ENCODE results near the gene ADAM19.
A peak's percentile ranks its signal among the peaks of the same experiment; 100 is the strongest.

ADAM19 gene

DNA sequence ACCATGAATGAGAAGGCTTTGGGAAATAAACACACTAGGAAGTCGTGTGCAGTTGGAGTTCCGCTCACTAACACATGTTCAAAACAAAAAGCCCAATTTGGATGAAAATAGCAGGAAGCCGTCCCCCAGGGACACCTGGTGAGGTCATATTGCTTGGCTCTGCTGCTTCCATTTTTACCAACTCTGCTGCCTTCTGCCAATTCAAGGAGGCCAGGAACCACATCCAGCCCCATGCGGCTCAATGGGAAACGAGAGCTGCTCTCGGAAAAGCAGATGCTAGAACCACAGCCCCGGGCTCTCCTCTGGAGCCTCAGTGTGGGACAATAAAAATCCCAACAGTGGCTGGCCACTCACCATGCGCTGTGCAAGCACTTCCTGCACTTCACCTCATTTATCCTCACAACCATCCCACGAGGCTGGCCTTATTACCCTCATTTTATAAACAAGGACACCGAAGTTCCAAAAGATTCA is 13.4 kb downstream of the ADAM19 start:
- DNase-seq, result no peak

DNA sequence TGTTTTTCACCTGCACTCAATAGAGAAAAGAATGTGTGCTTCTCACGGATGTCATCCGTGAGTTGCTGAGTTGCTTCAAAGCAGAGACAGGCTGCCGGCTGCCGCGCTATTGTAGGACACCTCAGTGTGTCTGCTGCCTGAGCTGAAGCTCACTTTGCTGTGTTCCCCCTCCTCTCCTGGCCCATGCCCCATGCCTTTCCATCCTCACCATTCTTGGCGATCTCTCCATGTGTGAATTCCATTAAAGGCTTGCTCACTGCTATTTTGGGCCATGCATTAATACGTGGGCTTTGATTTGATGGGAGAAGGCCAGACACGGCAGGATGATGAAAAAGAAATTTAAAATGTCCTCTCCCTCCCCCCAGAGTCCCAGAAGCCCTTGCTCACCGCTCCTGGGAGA is 14.5 kb downstream of the ADAM19 start:
- DNase-seq, result no peak

GRCh38 chr5:157559301-157559700 is 16.3 kb downstream of the ADAM19 start:
- DNase-seq, result no peak

DNA sequence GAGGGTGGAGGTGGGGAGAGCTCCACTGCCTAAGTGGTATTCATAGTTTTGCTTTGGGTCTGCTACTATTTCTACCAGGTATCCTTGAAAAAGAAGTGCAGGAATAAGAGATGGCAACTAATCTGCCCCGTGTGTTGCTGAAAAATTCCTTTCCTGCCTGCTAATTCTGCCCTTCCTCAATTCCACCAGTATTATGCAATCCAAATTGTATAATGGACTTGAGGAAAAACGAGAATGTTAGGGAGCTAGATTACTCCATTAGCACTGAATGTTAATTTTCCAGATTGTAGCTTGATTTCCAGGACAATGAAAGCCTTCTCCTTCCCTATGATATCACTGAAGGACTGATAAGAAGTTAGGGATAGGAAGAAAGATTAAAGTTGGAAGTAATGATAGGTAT is 16.9 kb downstream of the ADAM19 start:
- DNase-seq, result no peak

- DNase-seq, result no peak
Measured at GRCh38 chr5:157558041-157558595, 17.5 kb downstream of the ADAM19 start.

- no peak for DNase-seq
Measured at GRCh38 chr5:157556615-157557418, 18.8 kb downstream of the ADAM19 start.

- DNase-seq, result no peak
Measured at GRCh38 chr5:157555037-157555640, 20.4 kb downstream of the ADAM19 start.

DNA sequence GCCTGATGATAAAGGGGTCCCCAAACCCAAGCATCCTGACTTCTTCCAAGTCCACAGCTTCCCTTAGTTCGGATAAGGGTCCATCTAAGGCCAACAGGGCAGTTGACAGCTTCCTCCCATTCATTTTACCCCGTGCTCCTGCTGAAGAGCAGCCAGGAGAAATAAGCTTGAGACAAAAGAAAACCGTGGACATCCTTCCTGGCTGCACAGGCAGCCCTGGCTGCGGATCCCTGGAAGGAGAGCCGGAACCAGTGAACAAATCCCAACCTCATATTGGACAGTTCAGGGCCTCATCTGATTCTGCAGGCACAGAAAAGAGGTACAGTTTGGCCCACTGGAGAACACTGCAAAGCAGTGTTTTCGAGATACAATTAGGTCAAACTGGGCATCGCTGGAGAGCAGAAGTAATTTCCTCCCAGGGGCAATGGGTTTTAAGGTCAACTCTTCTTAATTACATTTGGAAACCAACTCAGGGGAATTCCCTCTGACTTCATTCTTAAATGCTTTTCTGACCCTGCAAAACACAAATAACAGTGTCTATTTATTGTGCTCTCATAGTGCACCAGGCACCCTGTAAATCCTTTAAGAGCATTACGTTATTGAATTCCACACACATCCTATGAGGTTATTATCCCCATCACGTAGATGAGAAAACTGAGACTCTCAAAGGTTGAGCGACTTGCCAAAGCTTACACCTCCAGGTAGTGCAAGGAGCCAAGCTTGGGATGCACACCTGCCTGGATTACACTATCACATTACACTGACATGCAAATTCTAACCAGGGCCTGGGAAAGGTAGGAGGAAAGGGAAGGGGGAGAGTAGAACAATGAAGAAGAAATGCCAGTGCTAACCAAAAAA is 21.2 kb downstream of the ADAM19 start:
- no peak for DNase-seq

- DNase-seq, result no peak
Measured at GRCh38 chr5:157552650-157553049, 22.9 kb downstream of the ADAM19 start.

DNA sequence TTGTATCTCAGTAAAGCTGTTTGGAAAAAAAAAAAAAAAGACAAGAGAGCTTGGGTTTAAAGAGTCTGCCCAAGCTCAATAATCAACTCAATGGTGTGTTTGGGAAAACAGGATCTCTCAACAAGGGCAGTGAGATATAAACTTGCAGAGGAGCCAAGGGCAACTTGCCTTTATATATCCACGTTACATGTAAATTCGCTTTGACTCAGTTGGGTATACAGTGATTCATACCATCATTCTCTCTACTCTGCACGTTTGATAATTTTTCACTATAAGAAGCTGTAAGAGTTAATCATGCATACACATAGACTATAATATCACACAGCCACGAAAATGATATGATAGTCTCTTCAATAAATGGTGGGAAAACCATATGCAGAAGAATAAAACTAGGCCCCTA is 24.9 kb downstream of the ADAM19 start:
- DNase-seq, result no peak

DNA sequence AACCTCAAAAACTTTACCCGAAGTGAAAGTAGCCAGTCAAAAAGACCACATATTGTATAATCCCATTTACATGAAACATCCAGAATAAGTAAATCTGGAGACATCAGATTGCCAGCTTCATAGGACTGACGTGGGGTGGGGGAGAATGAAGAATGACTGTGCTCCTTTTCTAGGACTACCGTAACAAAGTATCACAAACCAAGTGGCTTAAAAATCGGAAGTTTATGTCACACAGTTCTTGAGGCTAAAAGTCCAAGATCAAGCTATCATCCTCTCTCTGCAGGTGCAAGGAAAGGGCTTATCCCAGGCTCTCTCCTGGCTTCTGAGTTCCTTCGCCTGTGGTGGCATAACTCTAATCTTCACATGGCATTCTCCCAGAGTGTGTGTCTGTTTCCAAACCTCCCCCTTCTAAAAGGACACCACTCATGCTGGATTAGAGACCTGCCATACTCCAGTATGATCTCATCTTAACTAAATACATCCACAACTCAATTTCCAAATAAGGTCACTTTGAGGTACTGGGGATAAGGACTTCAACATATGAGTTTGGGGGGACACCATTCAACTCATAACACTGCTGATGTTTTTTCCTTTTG is 25.5 kb downstream of the ADAM19 start:
- DNase-seq, result no peak

DNA sequence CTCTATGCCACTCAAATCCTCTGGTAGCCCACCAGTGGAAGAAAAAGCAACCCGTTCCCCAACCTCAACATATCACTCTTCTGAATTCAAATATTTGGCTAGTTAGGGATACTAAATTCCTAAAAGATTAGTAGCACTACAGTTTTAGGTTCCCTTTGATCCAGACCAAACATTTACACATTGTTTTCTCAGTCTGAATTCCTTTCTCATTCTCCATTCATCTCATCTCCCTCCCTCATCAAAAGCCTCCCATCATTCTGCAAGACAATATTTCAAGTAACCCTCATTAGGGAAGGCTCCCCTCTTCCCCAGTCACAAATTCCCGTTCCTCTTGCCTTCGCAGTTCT is 26.3 kb downstream of the ADAM19 start:
- DNase-seq, result no peak

- no peak for DNase-seq
Measured at GRCh38 chr5:157548513-157549282, 26.9 kb downstream of the ADAM19 start.

DNA sequence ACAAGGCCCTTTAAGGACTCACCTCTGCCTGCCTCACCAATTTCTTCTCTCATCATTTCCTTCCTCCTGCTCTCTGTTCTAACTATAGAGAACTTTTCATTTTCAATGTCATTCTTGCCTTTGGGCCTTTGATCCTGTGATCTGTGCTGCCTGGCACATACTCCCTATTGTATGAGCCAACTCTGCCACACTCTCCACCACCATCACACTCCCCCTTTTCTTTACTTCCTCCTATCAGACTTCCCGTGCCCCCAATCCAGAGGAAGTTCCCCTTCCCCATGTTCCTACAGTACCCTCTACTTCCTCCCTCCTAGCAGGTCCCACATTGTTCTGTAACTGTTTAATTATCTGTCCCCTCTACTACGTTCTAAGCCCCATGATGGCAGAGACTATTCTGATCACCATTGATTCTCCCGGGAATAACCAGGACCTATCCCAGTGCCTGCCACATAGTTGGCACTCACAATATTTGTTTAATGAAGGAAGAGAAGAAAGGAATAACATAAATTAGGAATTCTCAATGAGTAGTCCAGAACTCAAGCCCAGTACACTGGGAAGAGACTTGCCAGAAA is 27.5 kb downstream of the ADAM19 start:
- no peak for DNase-seq

GRCh38 chr5:157546456-157547100 is 29.0 kb downstream of the ADAM19 start:
- DNase-seq, result no peak

DNA sequence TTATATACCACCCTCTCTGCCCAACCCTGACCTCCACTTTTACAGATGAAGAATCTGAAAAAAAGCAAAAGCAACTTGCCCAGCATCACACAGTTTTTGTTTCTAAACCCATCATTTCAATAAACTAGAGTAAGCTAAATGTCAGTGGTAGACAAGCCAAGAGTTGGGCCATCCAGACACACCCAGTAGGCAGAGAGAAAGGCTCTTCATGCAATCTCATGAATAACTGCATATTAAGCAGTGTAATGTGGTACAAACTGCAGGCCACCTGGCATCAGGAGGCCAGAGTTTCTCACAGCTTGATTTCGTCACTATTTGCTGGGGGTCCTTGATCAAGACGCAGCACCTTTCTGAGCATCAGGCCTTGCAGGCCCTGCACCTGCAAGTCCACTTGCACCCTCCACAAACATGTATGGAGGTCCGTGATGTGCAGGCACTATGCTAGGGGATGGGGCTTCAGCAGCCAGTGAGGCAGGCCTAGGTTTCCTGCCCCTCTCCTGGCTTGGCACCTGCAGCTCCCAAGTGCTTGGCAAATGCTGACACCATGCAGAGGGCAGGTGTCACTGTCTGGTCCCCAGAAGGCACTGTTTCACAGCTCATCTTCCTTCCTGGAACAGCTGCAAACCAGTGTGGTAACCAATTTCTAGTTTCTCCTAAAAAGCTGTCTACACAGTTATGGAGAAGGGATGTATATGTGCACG is 29.8 kb downstream of the ADAM19 start:
- no peak for DNase-seq

- DNase-seq, result peak in 1 of 2 donors; percentile 81
Measured at GRCh38 chr5:157544623-157544989, 31.0 kb downstream of the ADAM19 start.

DNA sequence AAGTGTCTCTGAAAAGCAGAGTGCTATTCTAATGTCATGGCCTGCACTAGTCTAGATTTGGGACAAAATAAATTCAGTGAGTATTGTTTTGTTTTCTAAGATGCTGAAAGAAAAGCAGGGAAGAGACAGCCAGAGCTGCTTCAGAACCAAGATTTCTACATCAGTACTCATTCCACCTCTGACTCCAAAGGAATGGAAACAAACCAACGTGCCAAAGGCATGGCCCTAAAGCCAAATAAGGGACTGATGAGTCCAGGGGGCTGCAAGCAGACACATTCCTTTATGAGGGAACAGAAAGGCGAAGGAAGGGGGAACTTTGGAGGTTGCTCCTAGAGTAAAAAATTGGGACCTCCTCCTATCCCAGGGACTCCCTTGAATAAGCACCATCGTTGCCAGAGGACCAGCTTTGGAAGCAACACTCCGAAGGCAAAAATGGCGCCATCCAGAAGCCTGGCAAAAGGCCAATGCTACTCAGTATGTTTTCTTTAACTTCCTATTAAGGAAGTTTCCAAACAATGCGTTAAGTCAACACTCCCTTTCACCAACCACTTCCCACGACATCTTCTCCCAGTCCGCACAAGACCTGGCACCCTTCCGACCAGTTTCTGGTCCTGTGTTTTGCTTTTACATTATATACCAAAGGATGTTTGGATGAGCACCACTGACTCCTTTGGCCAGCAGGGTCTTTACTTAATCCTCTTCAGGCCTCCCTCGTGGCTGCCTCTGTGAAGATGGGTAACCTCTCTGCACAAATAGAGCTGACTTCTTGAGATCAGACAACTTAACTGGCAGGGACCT is 31.6 kb downstream of the ADAM19 start:
- DNase-seq, result no peak

GRCh38 chr5:157542282-157543000 is 33.1 kb downstream of the ADAM19 start:
- DNase-seq, result no peak

Measured in CD4-positive, alpha-beta T cell treated with Interleukin-4 for 1 hour (primary cell).